Measurements from ENCODE around the gene SNTB2. TPM values are rescaled to one million over a fixed set of nuclear protein-coding genes. Genes with fewer than 3 reads are reported as not detected.

Gene SNTB2
- total RNA-seq, 1 donor from 2014 or later = 22.9 TPM

- H3K79me2 ChIP-seq (ENCODE audit: low read depth) = peaks cover 8% of the 10 kb centered on the region
- H4K20me1 ChIP-seq (ENCODE audit: low read depth) = peaks cover 3% of the 10 kb centered on the region
Observed at GRCh38 chr16:69234460-69234859, 47.5 kb downstream of the SNTB2 start.

GRCh38 chr16:69236319-69236718 lies 49.4 kb downstream of the SNTB2 start:
- peaks cover 3% of the 10 kb centered on the region for H4K20me1 ChIP-seq (ENCODE audit: low read depth)
- no peak overlapping the region for H3K4me2 ChIP-seq
- no peaks in the 10 kb centered on the region for H3F3A ChIP-seq (ENCODE audit: low read depth)
- DNase-seq (ENCODE audit: low spot score) = no peak
- H3K9ac ChIP-seq = no peak overlapping the region
- Mint-ChIP-seq H3K4me3 (no peak overlapping the region), H3K4me1 (no peaks in the 10 kb centered on the region), H3K9me3 (no peaks in the 10 kb centered on the region), H3K36me3 (peaks cover 5% of the 10 kb centered on the region), H3K27ac (no peak overlapping the region), H3K27me3 (ENCODE audit: insufficient read depth, low read depth) (no peaks in the 10 kb centered on the region)
- no peaks in the 10 kb centered on the region for H3K27me3 ChIP-seq
- H3K79me2 ChIP-seq (ENCODE audit: low read depth) = peaks cover 8% of the 10 kb centered on the region
- TF ChIP-seq EZH2phosphoT487 (IDR thresholded peaks at IDR 0.05) (no peak), EZH2 (IDR thresholded peaks at IDR 0.05) (no peak), CTCF (IDR thresholded peaks at IDR 0.05) (no peak)
- no peak overlapping the region for H2AFZ ChIP-seq (replicated peaks)
- no peaks in the 10 kb centered on the region for H3K9me3 ChIP-seq (ENCODE audit: low read depth)
- no peaks in the 10 kb centered on the region for H3K36me3 ChIP-seq
- no peak overlapping the region for H3K27ac ChIP-seq
- no peak overlapping the region for H3K4me3 ChIP-seq
- no peaks in the 10 kb centered on the region for H3K4me1 ChIP-seq

More at GRCh38 chr16:69234460-69234859, 47.5 kb downstream of the SNTB2 start:
- Mint-ChIP-seq H3K4me1 (no peaks in the 10 kb centered on the region), H3K9me3 (no peaks in the 10 kb centered on the region), H3K27ac (no peak overlapping the region), H3K27me3 (ENCODE audit: insufficient read depth, low read depth) (no peaks in the 10 kb centered on the region), H3K36me3 (peaks cover 1% of the 10 kb centered on the region), H3K4me3 (no peak overlapping the region)
- Histone ChIP-seq H3K27me3 (no peaks in the 10 kb centered on the region), H3K27ac (no peak overlapping the region), H3K9me3 (ENCODE audit: low read depth) (no peaks in the 10 kb centered on the region), H3K4me1 (no peaks in the 10 kb centered on the region), H3F3A (ENCODE audit: low read depth) (no peaks in the 10 kb centered on the region), H3K4me3 (no peak overlapping the region), H2AFZ (replicated peaks) (no peak overlapping the region), H3K9ac (no peak overlapping the region), H3K36me3 (no peaks in the 10 kb centered on the region), H3K4me2 (no peak overlapping the region)
- TF ChIP-seq CTCF (IDR thresholded peaks at IDR 0.05) (no peak), EZH2 (IDR thresholded peaks at IDR 0.05) (no peak), EZH2phosphoT487 (IDR thresholded peaks at IDR 0.05) (no peak)
- DNase-seq (ENCODE audit: low spot score) = no peak

- H3K36me3 ChIP-seq = no peaks in the 10 kb centered on the region
- H3K36me3 Mint-ChIP-seq = peaks cover 5% of the 10 kb centered on the region
- H3K27me3 Mint-ChIP-seq (ENCODE audit: insufficient read depth, low read depth) = no peaks in the 10 kb centered on the region
- no peak overlapping the region for H2AFZ ChIP-seq (replicated peaks)
- no peaks in the 10 kb centered on the region for H3K9me3 Mint-ChIP-seq
- no peak for TF ChIP-seq CTCF (IDR thresholded peaks at IDR 0.05)
- no peak for TF ChIP-seq EZH2phosphoT487 (IDR thresholded peaks at IDR 0.05)
- no peak for TF ChIP-seq EZH2 (IDR thresholded peaks at IDR 0.05)
- H3K9me3 ChIP-seq (ENCODE audit: low read depth) = no peaks in the 10 kb centered on the region
- H3K4me2 ChIP-seq = no peak overlapping the region
- DNase-seq (ENCODE audit: low spot score) = no peak
- H3K79me2 ChIP-seq (ENCODE audit: low read depth) = peaks cover 8% of the 10 kb centered on the region
- no peak overlapping the region for H3K4me3 ChIP-seq
- H3K4me1 ChIP-seq = no peaks in the 10 kb centered on the region
- no peak overlapping the region for H3K27ac Mint-ChIP-seq
- H3K9ac ChIP-seq = no peak overlapping the region
- no peaks in the 10 kb centered on the region for H3K4me1 Mint-ChIP-seq
- no peak overlapping the region for H3K27ac ChIP-seq
- no peaks in the 10 kb centered on the region for H3K27me3 ChIP-seq
- peaks cover 3% of the 10 kb centered on the region for H4K20me1 ChIP-seq (ENCODE audit: low read depth)
- no peaks in the 10 kb centered on the region for H3F3A ChIP-seq (ENCODE audit: low read depth)
- H3K4me3 Mint-ChIP-seq = no peak overlapping the region
Observed at GRCh38 chr16:69237296-69237695, 50.3 kb downstream of the SNTB2 start.
